C4-2B (cell line): ENCODE results near the gene ABHD14A.

Experiments
- CTCF ChIP-seq: fragments of 450-650 bp; conservative IDR thresholded peaks from 2 replicates; pipeline ENCODE4 v1.5.1; 2017; ENCODE audit warnings: mild to moderate bottlenecking
- ZFX ChIP-seq: fragments of 450-650 bp; IDR thresholded peaks from 2 replicates; pipeline ENCODE4 v1.6.1; 2017

- TF ChIP-seq CTCF (peak; percentile 92), ZFX (no peak)
These were observed 26.6 kb downstream of the ABHD14A start for GRCh38 chr3:52001443-52001974.
